Adrenal gland (tissue), 5 donors: ENCODE measurements around the gene SPATA33.

Experiments used
- CTCF ChIP-seq, 6 experiments: fragments of 450-650 bp in 4 of 6; fragments of 200-600 bp in 2 of 6; sonication (generic) in 1 of 6; IDR thresholded peaks; 1 replicate in 5 of 6; 2 replicates in 1 of 6; pipeline versions ENCODE4 v1.5.1 to v1.8.0; 2016 to 2021; ENCODE audit warnings: antibody characterized with exemption in 6 of 6, mild to moderate bottlenecking in 2 of 6, moderate library complexity in 1 of 6
- POLR2A ChIP-seq, 2 donors: fragments of 450-650 bp; IDR thresholded peaks; one replicate each; pipeline ENCODE4 v1.6.1; 2017; ENCODE audit warnings: antibody characterized with exemption in 2 of 2, mild to moderate bottlenecking in 2 of 2, moderate library complexity in 1 of 2
- donor health status: DM: no; HTN: no; CAD: no.

- TF ChIP-seq POLR2A (IDR thresholded peaks at IDR 0.05), result no peak
- no peak for TF ChIP-seq CTCF (IDR thresholded peaks at IDR 0.05)
Measured at GRCh38 chr16:89646906-89647305, 10.7 kb upstream of the SPATA33 start.
